Astrocyte (in vitro differentiated cells and primary cell): ENCODE measurements around the gene NFIA.

Experiments used
- EZH2 ChIP-seq: IDR thresholded peaks from 2 replicates; pipeline ENCODE4 v1.6.1; 2012; ENCODE audit warnings: mild to moderate bottlenecking, low read length, inconsistent platforms; ENCODE audit not compliant: insufficient read depth
- TF ChIP-seq, protein P1 (sequence below): IDR thresholded peaks from 2 replicates; pipeline ENCODE4 v1.5.1; 2011; ENCODE audit warnings: low read depth, mild to moderate bottlenecking, inconsistent platforms, low read length, moderate library complexity; ENCODE audit not compliant: insufficient read depth

DNA sequence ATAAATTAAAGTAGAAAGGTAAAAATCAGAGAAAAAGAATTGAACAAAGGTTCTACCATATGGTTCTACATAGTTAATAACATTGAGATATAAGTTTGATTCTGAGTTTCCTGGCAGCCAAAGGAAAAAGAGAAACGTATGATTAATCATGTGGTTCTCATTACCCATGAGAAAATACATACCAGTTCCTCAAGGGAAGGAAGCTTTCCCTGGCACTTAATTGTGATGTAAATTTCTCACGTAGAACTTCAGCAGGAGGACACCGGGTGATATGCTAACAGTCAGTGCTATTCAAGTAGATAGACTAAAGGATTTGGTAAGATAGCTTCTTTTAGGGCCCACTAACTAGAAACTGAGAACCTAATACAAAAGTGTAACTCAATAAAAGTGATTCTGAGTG is 218.5 kb downstream of the NFIA start:
- TF ChIP-seq, protein P1, sequence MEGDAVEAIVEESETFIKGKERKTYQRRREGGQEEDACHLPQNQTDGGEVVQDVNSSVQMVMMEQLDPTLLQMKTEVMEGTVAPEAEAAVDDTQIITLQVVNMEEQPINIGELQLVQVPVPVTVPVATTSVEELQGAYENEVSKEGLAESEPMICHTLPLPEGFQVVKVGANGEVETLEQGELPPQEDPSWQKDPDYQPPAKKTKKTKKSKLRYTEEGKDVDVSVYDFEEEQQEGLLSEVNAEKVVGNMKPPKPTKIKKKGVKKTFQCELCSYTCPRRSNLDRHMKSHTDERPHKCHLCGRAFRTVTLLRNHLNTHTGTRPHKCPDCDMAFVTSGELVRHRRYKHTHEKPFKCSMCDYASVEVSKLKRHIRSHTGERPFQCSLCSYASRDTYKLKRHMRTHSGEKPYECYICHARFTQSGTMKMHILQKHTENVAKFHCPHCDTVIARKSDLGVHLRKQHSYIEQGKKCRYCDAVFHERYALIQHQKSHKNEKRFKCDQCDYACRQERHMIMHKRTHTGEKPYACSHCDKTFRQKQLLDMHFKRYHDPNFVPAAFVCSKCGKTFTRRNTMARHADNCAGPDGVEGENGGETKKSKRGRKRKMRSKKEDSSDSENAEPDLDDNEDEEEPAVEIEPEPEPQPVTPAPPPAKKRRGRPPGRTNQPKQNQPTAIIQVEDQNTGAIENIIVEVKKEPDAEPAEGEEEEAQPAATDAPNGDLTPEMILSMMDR = no peak
- TF ChIP-seq EZH2 = no peak
